Measurements from ENCODE around the gene RALGAPA1.
A peak's percentile ranks its signal among the peaks of the same experiment; 100 is the strongest.

- TF ChIP-seq, protein P1, sequence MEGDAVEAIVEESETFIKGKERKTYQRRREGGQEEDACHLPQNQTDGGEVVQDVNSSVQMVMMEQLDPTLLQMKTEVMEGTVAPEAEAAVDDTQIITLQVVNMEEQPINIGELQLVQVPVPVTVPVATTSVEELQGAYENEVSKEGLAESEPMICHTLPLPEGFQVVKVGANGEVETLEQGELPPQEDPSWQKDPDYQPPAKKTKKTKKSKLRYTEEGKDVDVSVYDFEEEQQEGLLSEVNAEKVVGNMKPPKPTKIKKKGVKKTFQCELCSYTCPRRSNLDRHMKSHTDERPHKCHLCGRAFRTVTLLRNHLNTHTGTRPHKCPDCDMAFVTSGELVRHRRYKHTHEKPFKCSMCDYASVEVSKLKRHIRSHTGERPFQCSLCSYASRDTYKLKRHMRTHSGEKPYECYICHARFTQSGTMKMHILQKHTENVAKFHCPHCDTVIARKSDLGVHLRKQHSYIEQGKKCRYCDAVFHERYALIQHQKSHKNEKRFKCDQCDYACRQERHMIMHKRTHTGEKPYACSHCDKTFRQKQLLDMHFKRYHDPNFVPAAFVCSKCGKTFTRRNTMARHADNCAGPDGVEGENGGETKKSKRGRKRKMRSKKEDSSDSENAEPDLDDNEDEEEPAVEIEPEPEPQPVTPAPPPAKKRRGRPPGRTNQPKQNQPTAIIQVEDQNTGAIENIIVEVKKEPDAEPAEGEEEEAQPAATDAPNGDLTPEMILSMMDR (IDR thresholded peaks at IDR 0.05) = no peak
- peak in 2 of 3 donors; percentile 59 to 62 for TF ChIP-seq POLR2AphosphoS5 (IDR thresholded peaks at IDR 0.05)
Observed at GRCh38 chr14:35826218-35826951, 17.3 kb upstream of the RALGAPA1 start, which contains the start of gene BRMS1L.

All from suprapubic skin (tissue), 3 donors.